ENCODE data around the gene FYN. TPM values are rescaled to one million over a fixed set of nuclear protein-coding genes. Genes with fewer than 3 reads are reported as not detected.
A peak's percentile ranks its signal among the peaks of the same experiment; 100 is the strongest.

FYN gene
- total RNA-seq, 1 experiment from 2014 or later = 37.8 TPM

DNA sequence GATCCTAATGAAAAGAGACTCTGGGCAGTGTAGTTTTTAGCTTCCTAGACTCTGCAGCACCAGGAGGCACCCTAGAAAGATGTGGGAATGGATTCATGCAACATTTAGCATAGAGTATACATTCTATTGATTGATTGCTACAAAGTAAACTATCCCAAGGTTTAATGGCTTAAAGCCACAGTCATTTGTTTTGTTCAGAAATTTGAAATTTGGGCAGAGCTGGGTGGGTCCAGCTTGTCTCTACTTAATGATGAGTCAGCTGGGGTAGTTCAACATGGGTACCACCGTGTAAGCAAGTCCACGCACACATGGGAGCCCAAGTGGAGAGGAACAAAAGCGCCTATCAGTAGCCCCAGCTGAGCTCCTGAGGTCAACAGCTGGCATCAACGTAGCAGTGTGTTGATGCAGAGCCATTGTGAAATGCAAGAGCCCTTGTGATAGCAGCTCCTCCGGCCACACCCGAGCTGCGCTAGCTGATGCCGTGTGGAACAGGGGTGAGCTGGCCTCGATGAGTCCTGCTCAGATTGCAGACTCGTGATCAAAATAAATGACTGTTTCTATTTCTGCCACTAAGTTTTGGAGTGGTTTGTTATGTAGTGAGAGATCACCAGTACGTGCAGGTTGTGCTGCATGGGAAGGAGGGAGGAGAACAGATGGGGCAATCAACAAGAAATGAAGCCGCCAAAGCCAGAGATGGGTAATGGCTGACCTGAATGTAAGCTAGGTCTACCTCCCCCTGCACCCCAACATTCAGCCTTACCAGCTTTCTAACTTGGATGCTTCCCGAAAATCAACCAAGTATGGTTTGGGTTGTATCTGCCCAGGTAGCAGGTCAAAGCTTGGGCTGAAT is 221.8 kb downstream of the FYN start:
- Mint-ChIP-seq H3K4me3 (ENCODE audit: unreplicated experiment) (no peak overlapping the region), H3K9me3 (ENCODE audit: unreplicated experiment) (no peaks in the 10 kb centered on the region), H3K36me3 (ENCODE audit: insufficient read depth, unreplicated experiment) (no peaks in the 10 kb centered on the region), H3K4me1 (ENCODE audit: insufficient read depth, unreplicated experiment) (no peaks in the 10 kb centered on the region), H3K27ac (ENCODE audit: low read depth, unreplicated experiment) (no peak overlapping the region), H3K27me3 (ENCODE audit: insufficient read depth, unreplicated experiment) (no peaks in the 10 kb centered on the region)
- intact Hi-C loops (cut with micrococcal nuclease) = no loop called here
- DNase-seq (ENCODE audit: unreplicated experiment) = peak; percentile 8
- BruUV-seq (replicated peaks) = no TSS peak
- TF ChIP-seq CTCF (IDR thresholded peaks at IDR 0.05; ENCODE audit: unreplicated experiment) = no peak
- ChIA-PET POLR2A (interaction anchor here (0.7 to 1.2 kb wide), 2 partner anchors 66 to 555 kb away, joined by 3 to 4 read pairs; no protein-coding TSS in a partner anchor), CTCF (interaction anchor here (0.6 to 1.4 kb wide), 4 partner anchors 45 to 607 kb away, joined by 3 to 5 read pairs (median 4); no protein-coding TSS in a partner anchor)

- no TSS peak for BruUV-seq (replicated peaks)
- ChIA-PET POLR2A (no interaction called here), CTCF (no interaction called here)
- intact Hi-C loops (cut with micrococcal nuclease) = no loop called here
- H3K27me3 Mint-ChIP-seq (ENCODE audit: insufficient read depth, unreplicated experiment) = no peaks in the 10 kb centered on the region
- H3K4me3 Mint-ChIP-seq (ENCODE audit: unreplicated experiment) = no peak overlapping the region
- H3K4me1 Mint-ChIP-seq (ENCODE audit: insufficient read depth, unreplicated experiment) = no peaks in the 10 kb centered on the region
- no peak overlapping the region for H3K27ac Mint-ChIP-seq (ENCODE audit: low read depth, unreplicated experiment)
- no peak for TF ChIP-seq CTCF (IDR thresholded peaks at IDR 0.05; ENCODE audit: unreplicated experiment)
- H3K36me3 Mint-ChIP-seq (ENCODE audit: insufficient read depth, unreplicated experiment) = no peaks in the 10 kb centered on the region
- no peak for DNase-seq (ENCODE audit: unreplicated experiment)
- H3K9me3 Mint-ChIP-seq (ENCODE audit: unreplicated experiment) = no peaks in the 10 kb centered on the region
Measured at GRCh38 chr6:111650049-111650448, 223.2 kb downstream of the FYN start.

DNA sequence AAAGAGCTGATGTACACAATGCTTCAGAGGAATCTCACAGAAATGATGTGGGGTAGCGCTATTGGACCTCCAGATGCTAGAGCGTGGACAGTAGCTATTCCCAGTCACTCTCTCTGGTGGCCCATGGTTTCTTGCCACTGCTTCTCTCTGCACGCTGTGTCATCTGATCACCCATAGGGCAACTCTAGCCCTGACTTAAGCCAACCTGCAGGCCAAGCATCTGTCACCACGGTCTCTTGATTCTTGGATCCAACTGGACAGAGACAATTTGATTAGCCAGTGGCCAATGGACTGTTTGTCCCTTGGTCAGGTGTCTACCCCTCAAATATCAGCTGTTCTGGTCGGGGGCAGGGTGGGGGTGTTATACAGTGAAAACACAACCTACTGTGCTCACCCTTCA is 225.2 kb downstream of the FYN start:
- intact Hi-C loops (cut with micrococcal nuclease) = no loop called here
- Mint-ChIP-seq H3K9me3 (ENCODE audit: unreplicated experiment) (no peaks in the 10 kb centered on the region), H3K27me3 (ENCODE audit: insufficient read depth, unreplicated experiment) (no peaks in the 10 kb centered on the region), H3K36me3 (ENCODE audit: insufficient read depth, unreplicated experiment) (no peaks in the 10 kb centered on the region), H3K4me3 (ENCODE audit: unreplicated experiment) (no peak overlapping the region), H3K27ac (ENCODE audit: low read depth, unreplicated experiment) (no peak overlapping the region), H3K4me1 (ENCODE audit: insufficient read depth, unreplicated experiment) (no peaks in the 10 kb centered on the region)
- CTCF ChIA-PET = interaction anchor here (0.6 kb wide), 1 partner anchor 395 kb away, joined by 4 read pairs; no protein-coding TSS in a partner anchor
- BruUV-seq (replicated peaks) = no TSS peak
- no peak for DNase-seq (ENCODE audit: unreplicated experiment)
- POLR2A ChIA-PET = interaction anchor here (1.1 kb wide), 1 partner anchor 42 kb away, joined by 3 read pairs; the partner anchor contains the start of gene TRAF3IP2
- no peak for TF ChIP-seq CTCF (IDR thresholded peaks at IDR 0.05; ENCODE audit: unreplicated experiment)

DNA sequence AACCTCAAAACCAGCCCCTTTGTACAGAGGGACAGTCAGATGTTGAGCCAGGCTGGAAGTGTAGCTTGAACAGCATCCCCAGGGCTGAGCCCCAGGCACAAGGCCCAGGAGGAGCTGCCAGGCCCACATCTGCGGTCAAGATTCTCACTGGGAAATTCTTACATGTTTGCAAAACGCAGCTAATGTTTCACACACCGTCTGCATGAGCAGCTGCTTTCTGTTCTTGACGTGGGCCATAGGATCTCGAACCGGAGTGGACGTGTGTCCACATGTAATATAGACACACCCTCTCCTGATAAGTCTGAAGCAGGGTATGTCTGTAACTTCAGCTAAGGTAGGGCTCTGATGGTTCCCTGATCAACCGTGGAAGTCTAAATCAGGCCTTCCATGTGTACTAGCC is 226.3 kb downstream of the FYN start:
- no peak overlapping the region for H3K4me3 Mint-ChIP-seq (ENCODE audit: unreplicated experiment)
- CTCF ChIA-PET = interaction anchor here (0.7 to 1.0 kb wide), 2 partner anchors 220 to 313 kb away, joined by 3 read pairs; no protein-coding TSS in a partner anchor
- H3K27me3 Mint-ChIP-seq (ENCODE audit: insufficient read depth, unreplicated experiment) = no peaks in the 10 kb centered on the region
- H3K9me3 Mint-ChIP-seq (ENCODE audit: unreplicated experiment) = no peaks in the 10 kb centered on the region
- POLR2A ChIA-PET = interaction anchor here (1.4 kb wide), 1 partner anchor 17 kb away, joined by 3 read pairs; no protein-coding TSS in a partner anchor
- H3K4me1 Mint-ChIP-seq (ENCODE audit: insufficient read depth, unreplicated experiment) = peaks cover 4% of the 10 kb centered on the region
- TF ChIP-seq CTCF (IDR thresholded peaks at IDR 0.05; ENCODE audit: unreplicated experiment) = no peak
- no peaks in the 10 kb centered on the region for H3K36me3 Mint-ChIP-seq (ENCODE audit: insufficient read depth, unreplicated experiment)
- H3K27ac Mint-ChIP-seq (ENCODE audit: low read depth, unreplicated experiment) = no peak overlapping the region
- DNase-seq (ENCODE audit: unreplicated experiment) = no peak
- intact Hi-C loops (cut with micrococcal nuclease) = no loop called here
- no TSS peak for BruUV-seq (replicated peaks)
